Measurements from ENCODE around the gene SSUH2. TPM values are rescaled to one million over a fixed set of nuclear protein-coding genes. Genes with fewer than 3 reads are reported as not detected.

The SSUH2 gene
- total and polyA plus RNA-seq, 9 of the 15 experiments (the other 6 are each of a cell fraction or from before 2014, with no cell fraction given) = 0.04 to 0.17 (median 0.04) TPM; not detected in 6

DNA sequence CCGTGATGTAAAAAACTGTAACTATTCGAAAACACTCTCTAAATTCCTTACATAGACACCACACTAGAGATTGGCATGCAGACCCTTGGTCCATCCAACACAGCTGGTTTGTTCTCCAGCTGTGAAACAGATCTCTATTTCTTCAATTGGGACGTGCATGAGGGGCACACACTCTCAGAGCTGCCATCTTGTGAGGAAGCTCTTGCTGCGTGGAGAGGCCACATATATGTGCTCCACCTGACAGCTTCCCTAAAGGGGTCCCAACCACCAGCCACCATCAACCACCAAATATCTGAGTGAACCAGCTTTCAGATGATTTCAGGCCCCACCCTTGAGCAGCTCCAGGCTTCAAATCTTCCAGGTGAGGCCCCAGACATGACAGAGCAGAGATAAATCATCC lies 25.6 kb downstream of the SSUH2 start:
- in situ Hi-C loops (cut with MboI) (no loop called here), intact Hi-C loops (cut with micrococcal nuclease) (no loop called here)
- H3K36me3 ChIP-seq (ENCODE audit: control insufficient read depth, insufficient read depth, low read length) = no peaks in the 10 kb centered on the region
- no peaks in the 10 kb centered on the region for H3K79me2 ChIP-seq (ENCODE audit: control insufficient read depth, insufficient read depth, low read length)
- DNase-seq (ENCODE audit: extremely low read depth in 1 of 4, low spot score in 3 of 4) (no peak), FAIRE-seq (no peak), ATAC-seq (no peak)
- H3K27ac ChIP-seq (ENCODE audit: extremely low read depth, low read depth, low read length) = no peak overlapping the region
- no peak overlapping the region for H3K9ac ChIP-seq (ENCODE audit: insufficient read depth in 1 of 2, low read depth in 2 of 2, low read length in 2 of 2)
- ChIA-PET CTCF (ENCODE audit: low intra/inter-chr PET ratio) (interaction anchor here (0.5 kb wide), 1 partner anchor 61 kb away, joined by 3 read pairs; no protein-coding TSS in a partner anchor), POLR2A (no interaction called here)
- H3K9me1 ChIP-seq (ENCODE audit: control insufficient read depth, insufficient read depth, low read length) = no peaks in the 10 kb centered on the region
- no peaks in the 10 kb centered on the region for H3K9me3 ChIP-seq (replicated peaks; ENCODE audit: control insufficient read depth, insufficient read depth, low read depth, low read length)
- BruUV-seq (replicated peaks) = no TSS peak
- WGBS (ENCODE audit: insufficient coverage, low coverage, missing lambda C conversion rate) = 1% methylated on average over 4 of the region's 4 CpGs
- no peak overlapping the region for H2AFZ ChIP-seq (ENCODE audit: low read depth, low read length)
- peaks cover 0 to 3% of the 10 kb centered on the region in 2 experiments; a peak in 2 of 5 replicates for H3K4me1 ChIP-seq (replicated peaks in 1 of 2; ENCODE audit: control insufficient read depth in 2 of 2, insufficient read depth in 2 of 2, low read length in 2 of 2)
- peaks cover 0 to 17% of the 10 kb centered on the region in 2 experiments; a peak in 2 of 5 replicates for H3K27me3 ChIP-seq (ENCODE audit: control insufficient read depth in 2 of 2, insufficient read depth in 2 of 2, low read length in 2 of 2)
- no peak overlapping the region for H3K4me3 ChIP-seq
- no peak overlapping the region for H3K4me2 ChIP-seq (ENCODE audit: insufficient read depth, low read length)
- no peaks in the 10 kb centered on the region; the same call in 1 of the 2 replicates for H4K20me1 ChIP-seq (replicated peaks; ENCODE audit: control insufficient read depth, insufficient read depth, low read length)
- TF ChIP-seq, protein P1, sequence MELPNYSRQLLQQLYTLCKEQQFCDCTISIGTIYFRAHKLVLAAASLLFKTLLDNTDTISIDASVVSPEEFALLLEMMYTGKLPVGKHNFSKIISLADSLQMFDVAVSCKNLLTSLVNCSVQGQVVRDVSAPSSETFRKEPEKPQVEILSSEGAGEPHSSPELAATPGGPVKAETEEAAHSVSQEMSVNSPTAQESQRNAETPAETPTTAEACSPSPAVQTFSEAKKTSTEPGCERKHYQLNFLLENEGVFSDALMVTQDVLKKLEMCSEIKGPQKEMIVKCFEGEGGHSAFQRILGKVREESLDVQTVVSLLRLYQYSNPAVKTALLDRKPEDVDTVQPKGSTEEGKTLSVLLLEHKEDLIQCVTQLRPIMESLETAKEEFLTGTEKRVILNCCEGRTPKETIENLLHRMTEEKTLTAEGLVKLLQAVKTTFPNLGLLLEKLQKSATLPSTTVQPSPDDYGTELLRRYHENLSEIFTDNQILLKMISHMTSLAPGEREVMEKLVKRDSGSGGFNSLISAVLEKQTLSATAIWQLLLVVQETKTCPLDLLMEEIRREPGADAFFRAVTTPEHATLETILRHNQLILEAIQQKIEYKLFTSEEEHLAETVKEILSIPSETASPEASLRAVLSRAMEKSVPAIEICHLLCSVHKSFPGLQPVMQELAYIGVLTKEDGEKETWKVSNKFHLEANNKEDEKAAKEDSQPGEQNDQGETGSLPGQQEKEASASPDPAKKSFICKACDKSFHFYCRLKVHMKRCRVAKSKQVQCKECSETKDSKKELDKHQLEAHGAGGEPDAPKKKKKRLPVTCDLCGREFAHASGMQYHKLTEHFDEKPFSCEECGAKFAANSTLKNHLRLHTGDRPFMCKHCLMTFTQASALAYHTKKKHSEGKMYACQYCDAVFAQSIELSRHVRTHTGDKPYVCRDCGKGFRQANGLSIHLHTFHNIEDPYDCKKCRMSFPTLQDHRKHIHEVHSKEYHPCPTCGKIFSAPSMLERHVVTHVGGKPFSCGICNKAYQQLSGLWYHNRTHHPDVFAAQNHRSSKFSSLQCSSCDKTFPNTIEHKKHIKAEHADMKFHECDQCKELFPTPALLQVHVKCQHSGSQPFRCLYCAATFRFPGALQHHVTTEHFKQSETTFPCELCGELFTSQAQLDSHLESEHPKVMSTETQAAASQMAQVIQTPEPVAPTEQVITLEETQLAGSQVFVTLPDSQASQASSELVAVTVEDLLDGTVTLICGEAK (IDR thresholded peaks at IDR 0.05) = no peak
- TF ChIP-seq, protein P1 (CRISPR knock-in tag; IDR thresholded peaks at IDR 0.05) = no peak
- TF ChIP-seq, protein P2, sequence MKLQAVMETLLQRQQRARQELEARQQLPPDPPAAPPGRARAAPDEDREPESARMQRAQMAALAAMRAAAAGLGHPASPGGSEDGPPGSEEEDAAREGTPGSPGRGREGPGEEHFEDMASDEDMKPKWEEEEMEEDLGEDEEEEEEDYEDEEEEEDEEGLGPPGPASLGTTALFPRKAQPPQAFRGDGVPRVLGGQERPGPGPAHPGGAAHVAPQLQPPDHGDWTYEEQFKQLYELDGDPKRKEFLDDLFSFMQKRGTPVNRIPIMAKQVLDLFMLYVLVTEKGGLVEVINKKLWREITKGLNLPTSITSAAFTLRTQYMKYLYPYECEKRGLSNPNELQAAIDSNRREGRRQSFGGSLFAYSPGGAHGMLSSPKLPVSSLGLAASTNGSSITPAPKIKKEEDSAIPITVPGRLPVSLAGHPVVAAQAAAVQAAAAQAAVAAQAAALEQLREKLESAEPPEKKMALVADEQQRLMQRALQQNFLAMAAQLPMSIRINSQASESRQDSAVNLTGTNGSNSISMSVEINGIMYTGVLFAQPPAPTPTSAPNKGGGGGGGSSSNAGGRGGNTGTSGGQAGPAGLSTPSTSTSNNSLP (IDR thresholded peaks at IDR 0.05; ENCODE audit: borderline replicate concordance, low read depth, low read length) = no peak
- TF ChIP-seq DDX20 (tag; IDR thresholded peaks at IDR 0.05; ENCODE audit: low read depth) (no peak), ZNF644 (tag; IDR thresholded peaks at IDR 0.05; ENCODE audit: low read depth) (no peak), MTF1 (CRISPR knock-in tag; IDR thresholded peaks at IDR 0.05; ENCODE audit: borderline replicate concordance) (no peak), LARP7 (IDR thresholded peaks at IDR 0.05) (no peak), ZNF764 (CRISPR knock-in tag; IDR thresholded peaks at IDR 0.05; ENCODE audit: low read depth) (no peak), NFE2L1 (tag; IDR thresholded peaks at IDR 0.05; ENCODE audit: borderline replicate concordance, low read depth) (no peak)

Measured in K562 (cell line).